Measurements from ENCODE around the gene SYK.

SYK gene

GRCh38 chr9:90906316-90907055, 104.9 kb downstream of the SYK start:
- DNase-seq (ENCODE audit: low read depth in 2 of 2), result no peak

- no peak for DNase-seq (ENCODE audit: low read depth in 2 of 2)
Measured at GRCh38 chr9:90907056-90907445, 105.4 kb downstream of the SYK start.

GRCh38 chr9:90907790-90908189, 106.2 kb downstream of the SYK start:
- no peak for DNase-seq (ENCODE audit: low read depth in 2 of 2)

GRCh38 chr9:90909225-90909624, 107.6 kb downstream of the SYK start:
- DNase-seq (ENCODE audit: low read depth in 2 of 2), result no peak

- no peak for DNase-seq (ENCODE audit: low read depth in 2 of 2)
Measured at GRCh38 chr9:90909747-90910283, 108.2 kb downstream of the SYK start.

GRCh38 chr9:90914196-90914595, 112.6 kb downstream of the SYK start:
- no peak for DNase-seq (ENCODE audit: low read depth in 2 of 2)

GRCh38 chr9:90914868-90915483, 113.4 kb downstream of the SYK start:
- DNase-seq (ENCODE audit: low read depth in 2 of 2), result peak; percentile 61 to 72

GRCh38 chr9:90915693-90916092, 114.1 kb downstream of the SYK start:
- peak; percentile 25 to 42 for DNase-seq (ENCODE audit: low read depth in 2 of 2)

- DNase-seq (ENCODE audit: low read depth in 2 of 2), result no peak
Measured at GRCh38 chr9:90916147-90916734, 114.6 kb downstream of the SYK start.

- DNase-seq (ENCODE audit: low read depth in 2 of 2), result no peak
Measured at GRCh38 chr9:90919883-90920282, 118.3 kb downstream of the SYK start.

- no peak for DNase-seq (ENCODE audit: low read depth in 2 of 2)
Measured at GRCh38 chr9:90921104-90921503, 119.5 kb downstream of the SYK start.

- no peak for DNase-seq (ENCODE audit: low read depth in 2 of 2)
Measured at GRCh38 chr9:90921969-90922368, 120.3 kb downstream of the SYK start.

GRCh38 chr9:90925581-90926257, 124.1 kb downstream of the SYK start:
- DNase-seq (ENCODE audit: low read depth in 2 of 2), result no peak

- DNase-seq (ENCODE audit: low read depth in 2 of 2), result no peak
Measured at GRCh38 chr9:90926936-90927335, 125.3 kb downstream of the SYK start.

GRCh38 chr9:90927496-90927895, 125.9 kb downstream of the SYK start:
- no peak for DNase-seq (ENCODE audit: low read depth in 2 of 2)

GRCh38 chr9:90929626-90930025, 128.0 kb downstream of the SYK start:
- no peak for DNase-seq (ENCODE audit: low read depth in 2 of 2)

GRCh38 chr9:90933468-90933867, 131.8 kb downstream of the SYK start:
- no peak for DNase-seq (ENCODE audit: low read depth in 2 of 2)

GRCh38 chr9:90939351-90939750, 137.7 kb downstream of the SYK start:
- no peak for DNase-seq (ENCODE audit: low read depth in 2 of 2)

- DNase-seq (ENCODE audit: low read depth in 2 of 2), result no peak
Measured at GRCh38 chr9:90940280-90940679, 138.7 kb downstream of the SYK start.

GRCh38 chr9:90941661-90942060, 140.0 kb downstream of the SYK start:
- no peak for DNase-seq (ENCODE audit: low read depth in 2 of 2)

GRCh38 chr9:90942555-90942954, 140.9 kb downstream of the SYK start:
- DNase-seq (ENCODE audit: low read depth in 2 of 2), result no peak

GRCh38 chr9:90943341-90943740, 141.7 kb downstream of the SYK start:
- DNase-seq (ENCODE audit: low read depth in 2 of 2), result no peak

Data from stimulated activated CD4-positive, alpha-beta T cell treated with anti-CD3 and anti-CD28 coated beads, Interleukin-15, amount 100 ng/mL, for 48 hours (primary cell).